SU-DHL-6 (cell line): Measurements from ENCODE around the gene HELB.

Experiments used
- H2AFZ ChIP-seq: fragments of 200-600 bp; sonication (generic); 2 replicates; pipeline ENCODE4 v1.6.1; 2014; ENCODE audit warnings: low read depth, mild to moderate bottlenecking, moderate library complexity, mixed read lengths, antibody characterized with exemption, low read length; ENCODE audit not compliant: severe bottlenecking
- H3F3A ChIP-seq: fragments of 200-600 bp; shearing (Covaris generic); 2 replicates; pipeline ENCODE4 v1.6.0; 2016; ENCODE audit warnings: antibody characterized with exemption, mild to moderate bottlenecking; ENCODE audit not compliant: insufficient read depth
- H3K27ac ChIP-seq: fragments of 200-600 bp; sonication (generic); 2 replicates; pipeline ENCODE4 v1.5.1; 2016; ENCODE audit warnings: low read depth, mild to moderate bottlenecking, low read length, moderate library complexity, mixed read lengths
- H3K27me3 ChIP-seq: fragments of 200-600 bp; sonication (generic), shearing (Covaris generic); 2 replicates; pipeline ENCODE4 v1.6.0; 2014; ENCODE audit warnings: mild to moderate bottlenecking, low read length
- H3K36me3 ChIP-seq: fragments of 200-600 bp; sonication (generic); 2 replicates; pipeline ENCODE4 v1.6.1; 2014; ENCODE audit warnings: mild to moderate bottlenecking, low read length, mixed read lengths
- H3K4me2 ChIP-seq: fragments of 300-600, 200-600 bp; shearing (Covaris generic), sonication (generic); 2 replicates; pipeline ENCODE4 v1.6.0; 2014; ENCODE audit warnings: low read length, low read depth, mild to moderate bottlenecking; ENCODE audit not compliant: poor library complexity, severe bottlenecking
- H3K4me3 ChIP-seq: fragments of 200-600 bp; sonication (generic); 2 replicates; pipeline ENCODE4 v1.5.1; 2014; ENCODE audit warnings: antibody characterized with exemption, low read length, mild to moderate bottlenecking, mixed read lengths; ENCODE audit not compliant: insufficient read depth, poor library complexity, severe bottlenecking
- H3K79me2 ChIP-seq: fragments of 200-600 bp; sonication (generic); 2 replicates; pipeline ENCODE4 v1.6.1; 2014; ENCODE audit warnings: mild to moderate bottlenecking, low read length, moderate library complexity; ENCODE audit not compliant: insufficient read depth
- H3K9ac ChIP-seq: fragments of 200-600 bp; sonication (generic); 2 replicates; pipeline ENCODE4 v1.7.0; 2014; ENCODE audit warnings: mild to moderate bottlenecking, low read length
- H3K9me2 ChIP-seq: fragments of 200-600 bp; sonication (generic); replicated peaks from 2 replicates; pipeline ENCODE4 v1.6.1; 2014; ENCODE audit warnings: low read length; ENCODE audit not compliant: insufficient read depth
- H3K9me3 ChIP-seq: fragments of 200-600 bp; sonication (generic); 2 replicates; pipeline ENCODE4 v1.6.1; 2014; ENCODE audit warnings: low read length, mixed read lengths; ENCODE audit not compliant: insufficient read depth
- H4K20me1 ChIP-seq: fragments of 200-600 bp; sonication (generic); 2 replicates; pipeline ENCODE4 v1.6.1; 2014; ENCODE audit warnings: low read depth, mild to moderate bottlenecking, antibody characterized with exemption, low read length, moderate library complexity, mixed read lengths
- EZH2phosphoT487 ChIP-seq: fragments of 200-600 bp; sonication (generic), shearing (Covaris generic); conservative IDR thresholded peaks from 2 replicates; pipeline ENCODE4 v1.6.1; 2018; ENCODE audit warnings: mild to moderate bottlenecking, antibody characterized with exemption, low read length, moderate library complexity, mixed read lengths
- TF ChIP-seq, protein P1 (sequence below): fragments of 200-600 bp; sonication (generic); IDR thresholded peaks from one replicate; pipeline ENCODE4 v1.5.1; 2017; ENCODE audit warnings: antibody characterized with exemption, mild to moderate bottlenecking, low read length, moderate library complexity; ENCODE audit not compliant: insufficient read depth, poor library complexity, severe bottlenecking

Gene HELB

GRCh38 chr12:66375560-66375959, 73.3 kb downstream of the HELB start:
- no peak overlapping the region for H3K9ac ChIP-seq
- H3K9me2 ChIP-seq, result no peaks in the 10 kb centered on the region
- no peak for TF ChIP-seq EZH2phosphoT487
- TF ChIP-seq, protein P1, sequence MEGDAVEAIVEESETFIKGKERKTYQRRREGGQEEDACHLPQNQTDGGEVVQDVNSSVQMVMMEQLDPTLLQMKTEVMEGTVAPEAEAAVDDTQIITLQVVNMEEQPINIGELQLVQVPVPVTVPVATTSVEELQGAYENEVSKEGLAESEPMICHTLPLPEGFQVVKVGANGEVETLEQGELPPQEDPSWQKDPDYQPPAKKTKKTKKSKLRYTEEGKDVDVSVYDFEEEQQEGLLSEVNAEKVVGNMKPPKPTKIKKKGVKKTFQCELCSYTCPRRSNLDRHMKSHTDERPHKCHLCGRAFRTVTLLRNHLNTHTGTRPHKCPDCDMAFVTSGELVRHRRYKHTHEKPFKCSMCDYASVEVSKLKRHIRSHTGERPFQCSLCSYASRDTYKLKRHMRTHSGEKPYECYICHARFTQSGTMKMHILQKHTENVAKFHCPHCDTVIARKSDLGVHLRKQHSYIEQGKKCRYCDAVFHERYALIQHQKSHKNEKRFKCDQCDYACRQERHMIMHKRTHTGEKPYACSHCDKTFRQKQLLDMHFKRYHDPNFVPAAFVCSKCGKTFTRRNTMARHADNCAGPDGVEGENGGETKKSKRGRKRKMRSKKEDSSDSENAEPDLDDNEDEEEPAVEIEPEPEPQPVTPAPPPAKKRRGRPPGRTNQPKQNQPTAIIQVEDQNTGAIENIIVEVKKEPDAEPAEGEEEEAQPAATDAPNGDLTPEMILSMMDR, result no peak
- no peaks in the 10 kb centered on the region for H4K20me1 ChIP-seq
- no peak overlapping the region for H3K4me3 ChIP-seq
- no peaks in the 10 kb centered on the region for H3K9me3 ChIP-seq
- H3K4me2 ChIP-seq, result no peak overlapping the region
- no peaks in the 10 kb centered on the region for H3F3A ChIP-seq
- no peak overlapping the region for H3K27ac ChIP-seq
- H3K79me2 ChIP-seq, result no peaks in the 10 kb centered on the region
- H2AFZ ChIP-seq, result no peak overlapping the region
- H3K27me3 ChIP-seq, result no peaks in the 10 kb centered on the region
- H3K36me3 ChIP-seq, result no peaks in the 10 kb centered on the region

- H3K9ac ChIP-seq, result no peak overlapping the region
Measured at GRCh38 chr12:66379616-66380015, 77.3 kb downstream of the HELB start.

DNA sequence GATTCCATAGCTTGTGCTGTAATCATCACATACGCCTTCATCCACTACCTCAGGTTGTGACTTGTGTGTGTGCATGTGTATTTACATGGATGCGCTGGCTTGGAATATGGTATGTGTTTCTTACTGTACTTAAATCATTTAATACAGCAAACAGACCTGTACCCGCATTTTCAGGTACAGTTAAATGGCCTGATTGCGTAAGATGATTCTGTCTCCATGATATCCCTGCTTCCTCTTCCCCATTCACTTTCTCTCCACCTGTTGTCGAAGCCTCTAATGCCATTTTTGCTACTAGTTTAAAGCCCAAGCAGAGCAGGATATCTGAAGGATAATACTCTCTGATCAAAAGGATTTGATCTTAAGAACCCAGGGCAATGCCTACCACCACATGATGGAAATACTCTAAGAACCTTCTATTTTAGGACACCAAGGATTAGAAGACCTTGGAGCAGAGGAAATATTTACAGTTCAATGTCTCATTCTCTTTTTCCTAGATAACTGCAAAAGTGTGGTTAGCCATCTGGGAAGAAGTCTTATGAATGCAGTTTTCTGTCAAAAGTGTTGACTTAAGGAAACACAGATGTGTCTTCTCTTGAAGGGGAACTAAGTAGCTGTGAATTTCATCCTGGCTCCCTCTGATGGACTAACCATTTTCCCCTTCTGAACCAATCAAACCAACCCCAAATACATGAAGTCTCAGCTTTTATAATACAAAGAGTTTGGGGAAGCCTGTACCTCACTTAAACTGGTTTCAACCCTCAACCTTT, 78.7 kb downstream of the HELB start:
- H3K36me3 ChIP-seq, result no peaks in the 10 kb centered on the region
- H3F3A ChIP-seq, result no peaks in the 10 kb centered on the region
- H3K9me2 ChIP-seq, result no peaks in the 10 kb centered on the region
- H3K9me3 ChIP-seq, result no peaks in the 10 kb centered on the region
- H3K4me2 ChIP-seq, result no peak overlapping the region
- no peaks in the 10 kb centered on the region for H3K79me2 ChIP-seq
- TF ChIP-seq, protein P1, result no peak
- no peak for TF ChIP-seq EZH2phosphoT487
- H3K4me3 ChIP-seq, result no peak overlapping the region
- H4K20me1 ChIP-seq, result no peaks in the 10 kb centered on the region
- H3K9ac ChIP-seq, result no peak overlapping the region
- H3K27me3 ChIP-seq, result no peaks in the 10 kb centered on the region
- no peak overlapping the region for H2AFZ ChIP-seq
- no peak overlapping the region for H3K27ac ChIP-seq

More at GRCh38 chr12:66379616-66380015, 77.3 kb downstream of the HELB start:
- H3K36me3 ChIP-seq, result no peaks in the 10 kb centered on the region
- no peak overlapping the region for H3K4me3 ChIP-seq
- H3F3A ChIP-seq, result no peaks in the 10 kb centered on the region
- no peaks in the 10 kb centered on the region for H4K20me1 ChIP-seq
- no peaks in the 10 kb centered on the region for H3K9me3 ChIP-seq
- H3K27ac ChIP-seq, result no peak overlapping the region
- no peaks in the 10 kb centered on the region for H3K27me3 ChIP-seq
- no peak overlapping the region for H2AFZ ChIP-seq
- no peaks in the 10 kb centered on the region for H3K79me2 ChIP-seq
- no peaks in the 10 kb centered on the region for H3K9me2 ChIP-seq
- H3K4me2 ChIP-seq, result no peak overlapping the region
- TF ChIP-seq EZH2phosphoT487, result no peak
- TF ChIP-seq, protein P1, result no peak
